Lung (tissue), 12 donors: ENCODE data around the gene EWSR1. TPM values are rescaled to one million over a fixed set of nuclear protein-coding genes. Genes with fewer than 3 reads are reported as not detected.

ENCODE experiments used
- ATAC-seq: fragments of 200-7000 bp; cut with Tn5 transposase; one replicate; pipeline ENCODE4 v1.9.1; 2020; ENCODE audit warnings: moderate number of reproducible peaks; ENCODE audit not compliant: insufficient read depth, low FRiP score
- DNase-seq, 3 donors: peaks; one replicate each; pipeline ENCODE4 v3.0.0-alpha.2; 2013 to 2017
- H3K27ac ChIP-seq, 2 donors: one replicate each; pipeline ENCODE4 v1.5.1; 2013; ENCODE audit warnings: mild to moderate bottlenecking in 2 of 2, moderate library complexity in 2 of 2, control low read depth in 1 of 2, inconsistent platforms in 1 of 2, low read depth in 1 of 2, low read length in 1 of 2
- H3K27me3 ChIP-seq, 3 donors: one replicate each; pipeline ENCODE4 v1.5.1; 2013; ENCODE audit warnings: low read length in 2 of 3; ENCODE audit not compliant: control insufficient read depth in 3 of 3, insufficient read depth in 3 of 3
- H3K36me3 ChIP-seq, 4 donors: one replicate each; pipeline ENCODE4 v1.5.1; 2013; ENCODE audit warnings: low read length in 4 of 4, mild to moderate bottlenecking in 1 of 4, moderate library complexity in 1 of 4; ENCODE audit not compliant: control insufficient read depth in 4 of 4, insufficient read depth in 4 of 4
- H3K4me1 ChIP-seq, 5 donors: one replicate each; pipeline ENCODE4 v1.5.1; 2013; ENCODE audit warnings: low read length in 5 of 5, mild to moderate bottlenecking in 2 of 5, moderate library complexity in 1 of 5; ENCODE audit not compliant: control insufficient read depth in 5 of 5, insufficient read depth in 5 of 5
- H3K4me3 ChIP-seq: one replicate; pipeline ENCODE4 v1.5.1; 2013; ENCODE audit warnings: mild to moderate bottlenecking, control low read depth, moderate library complexity
- H3K9ac ChIP-seq, 2 donors: one replicate each; pipeline ENCODE4 v1.5.1; 2013; ENCODE audit warnings: low read length in 2 of 2, control low read depth in 1 of 2; ENCODE audit not compliant: insufficient read depth in 1 of 2
- H3K9me3 ChIP-seq, 4 donors: one replicate each; pipeline ENCODE4 v1.5.1; 2013; ENCODE audit warnings: low read length in 3 of 4, mild to moderate bottlenecking in 1 of 4, moderate library complexity in 1 of 4; ENCODE audit not compliant: control insufficient read depth in 4 of 4, insufficient read depth in 3 of 4
- WGBS, 2 donors: extraction: QIAGEN DNeasy Blood & Tissue Kit; methylation state at CpG; one replicate each; pipeline ENCODE4 v1.1.7; 2013; 5-methylcytosine and 5-hydroxymethylcytosine counted together
- polyA plus RNA-seq, 2 donors: library from polyadenylated mRNA; stranded (reverse); fragments of 200-250 nt; gene quantifications; one replicate each; pipeline ENCODE4 v1.2.1, GENCODE V29; 2013
- total RNA-seq, 2 donors: library from RNA; depleted of rRNA in 1 of 2; stranded (reverse); fragments of >200 nt in 1 of 2; gene quantifications; one replicate each; pipeline ENCODE4 v1.2.1, GENCODE V29; 2014 to 2021
- TF ChIP-seq, protein P1 (sequence below): IDR thresholded peaks from 2 replicates; pipeline ENCODE4 v1.5.1; 2012; ENCODE audit warnings: mild to moderate bottlenecking; ENCODE audit errors: control extremely low read depth, extremely low read depth
- donor health status: control.
- donor health status: control.
- donor health status: Bipolar disorder and iron deficiency.
- donor health status: healthy.
- donor health status: DM: yes; HTN: yes; CAD: no.

EWSR1 gene
- total and polyA plus RNA-seq, 4 donors: 115 to 215 (median 168) TPM

DNA sequence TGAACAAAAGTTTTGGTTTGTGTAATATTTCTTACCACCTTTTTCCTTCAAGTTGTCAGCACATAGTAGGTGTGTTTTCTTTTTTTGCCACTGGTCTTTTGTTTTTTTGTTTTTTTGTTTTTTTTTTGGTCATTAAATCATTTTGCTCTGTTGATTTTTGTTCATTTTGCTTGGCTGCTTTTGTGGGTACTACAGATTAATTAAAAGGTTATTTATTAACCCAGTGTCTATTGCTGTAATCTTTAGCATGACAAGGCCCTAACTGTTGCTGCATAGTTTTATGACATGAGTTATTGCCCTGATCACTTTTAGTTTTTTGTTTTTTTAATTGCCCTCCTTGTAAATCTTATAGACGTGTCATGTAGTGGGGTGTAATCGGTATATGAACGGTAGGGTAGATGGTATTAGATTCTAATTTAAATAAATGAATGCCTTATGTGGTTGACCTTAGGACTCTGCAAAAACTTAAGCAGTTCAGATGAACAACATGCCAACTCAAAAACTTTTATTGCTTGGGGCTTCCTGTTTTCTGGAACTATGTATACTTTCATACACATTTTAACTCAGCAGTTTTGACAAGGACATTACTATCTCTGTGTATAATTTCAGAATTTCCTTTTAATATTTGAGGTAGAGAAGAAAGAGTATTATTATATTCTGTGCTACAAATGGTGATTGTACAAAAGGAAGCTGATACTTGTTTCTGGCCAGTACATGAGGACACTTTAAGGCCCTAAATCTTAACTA is 7.9 kb downstream of the EWSR1 start:
- H3K9ac ChIP-seq: no peak overlapping the region
- H3K36me3 ChIP-seq: peaks cover 27 to 66% (median 52%) of the 10 kb centered on the region in 4 donors
- ATAC-seq (no peak), DNase-seq (no peak)
- no peak overlapping the region for H3K4me3 ChIP-seq
- 69 to 84% methylated on average over 3 of the region's 3 CpGs for WGBS, 2 donors
- H3K4me1 ChIP-seq: peaks cover 0 to 16% (median 11%) of the 10 kb centered on the region in 5 donors
- H3K27ac ChIP-seq: no peak overlapping the region
- H3K27me3 ChIP-seq: no peaks in the 10 kb centered on the region
- H3K9me3 ChIP-seq: no peaks in the 10 kb centered on the region
- TF ChIP-seq, protein P1, sequence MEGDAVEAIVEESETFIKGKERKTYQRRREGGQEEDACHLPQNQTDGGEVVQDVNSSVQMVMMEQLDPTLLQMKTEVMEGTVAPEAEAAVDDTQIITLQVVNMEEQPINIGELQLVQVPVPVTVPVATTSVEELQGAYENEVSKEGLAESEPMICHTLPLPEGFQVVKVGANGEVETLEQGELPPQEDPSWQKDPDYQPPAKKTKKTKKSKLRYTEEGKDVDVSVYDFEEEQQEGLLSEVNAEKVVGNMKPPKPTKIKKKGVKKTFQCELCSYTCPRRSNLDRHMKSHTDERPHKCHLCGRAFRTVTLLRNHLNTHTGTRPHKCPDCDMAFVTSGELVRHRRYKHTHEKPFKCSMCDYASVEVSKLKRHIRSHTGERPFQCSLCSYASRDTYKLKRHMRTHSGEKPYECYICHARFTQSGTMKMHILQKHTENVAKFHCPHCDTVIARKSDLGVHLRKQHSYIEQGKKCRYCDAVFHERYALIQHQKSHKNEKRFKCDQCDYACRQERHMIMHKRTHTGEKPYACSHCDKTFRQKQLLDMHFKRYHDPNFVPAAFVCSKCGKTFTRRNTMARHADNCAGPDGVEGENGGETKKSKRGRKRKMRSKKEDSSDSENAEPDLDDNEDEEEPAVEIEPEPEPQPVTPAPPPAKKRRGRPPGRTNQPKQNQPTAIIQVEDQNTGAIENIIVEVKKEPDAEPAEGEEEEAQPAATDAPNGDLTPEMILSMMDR: no peak

GRCh38 chr22:29277927-29278326 is 9.9 kb downstream of the EWSR1 start:
- Histone ChIP-seq H3K9me3 (no peaks in the 10 kb centered on the region), H3K27ac (no peak overlapping the region), H3K9ac (no peak overlapping the region), H3K27me3 (no peaks in the 10 kb centered on the region), H3K36me3 (peaks cover 35 to 73% (median 57%) of the 10 kb centered on the region in 4 donors), H3K4me3 (no peak overlapping the region), H3K4me1 (peaks cover 0 to 3% (median 0%) of the 10 kb centered on the region in 5 donors)
- ATAC-seq (no peak), DNase-seq (no peak)
- TF ChIP-seq, protein P1: no peak
- 97 to 100% methylated on average over 1 of the region's 1 CpG for WGBS, 2 donors

- no peak for DNase-seq
- no peak overlapping the region for H3K9ac ChIP-seq
- TF ChIP-seq, protein P1: no peak
- H3K36me3 ChIP-seq: peaks cover 40 to 57% (median 51%) of the 10 kb centered on the region in 4 donors
- no peaks in the 10 kb centered on the region for H3K4me1 ChIP-seq
- H3K27ac ChIP-seq: no peak overlapping the region
- H3K27me3 ChIP-seq: no peaks in the 10 kb centered on the region
- no peak for ATAC-seq
- WGBS, 2 donors: 93 to 94% methylated on average over 3 of the region's 3 CpGs
- H3K4me3 ChIP-seq: no peak overlapping the region
- no peaks in the 10 kb centered on the region for H3K9me3 ChIP-seq
Measured at GRCh38 chr22:29284196-29284595, 16.1 kb downstream of the EWSR1 start.

DNA sequence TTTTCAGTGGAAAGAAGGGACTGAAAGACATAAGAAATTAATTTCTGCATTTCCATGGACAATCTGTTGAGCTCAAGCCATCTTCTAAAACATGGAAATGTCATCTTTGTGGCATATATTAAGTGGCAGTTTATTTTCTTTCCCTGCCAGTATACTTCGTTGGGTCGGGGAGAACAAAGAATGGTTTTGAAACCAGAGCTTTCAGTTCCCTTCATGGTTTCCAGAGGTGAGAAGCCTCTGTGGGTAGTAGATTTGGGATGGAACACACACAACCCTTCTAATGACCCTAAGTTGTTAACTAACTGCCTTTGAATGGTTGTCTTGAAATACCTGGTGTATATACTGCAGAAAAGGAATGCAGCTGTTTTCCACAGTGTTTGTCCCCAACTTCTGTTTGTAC is 20.8 kb downstream of the EWSR1 start:
- Histone ChIP-seq H3K4me3 (no peak overlapping the region), H3K4me1 (no peaks in the 10 kb centered on the region), H3K27ac (no peak overlapping the region), H3K9me3 (no peaks in the 10 kb centered on the region), H3K36me3 (peaks cover 44 to 59% (median 49%) of the 10 kb centered on the region in 4 donors), H3K27me3 (no peaks in the 10 kb centered on the region), H3K9ac (no peak overlapping the region)
- ATAC-seq: no peak
- TF ChIP-seq, protein P1: no peak
- no peak for DNase-seq
- 39 to 40% methylated on average over 2 of the region's 2 CpGs for WGBS, 2 donors
